Stromal cell of bone marrow (primary cell): ENCODE measurements around the gene LUC7L3.
"Not testable (repeated sequence)": the region's sequence is repeated elsewhere in the genome, so short reads cannot be mapped to it uniquely, and the experiment has no call there.

Source experiments
- DNase-seq: peaks from one replicate; pipeline ENCODE4 v3.0.0-alpha.2; 2012; ENCODE audit warnings: low read depth

The LUC7L3 gene

DNA sequence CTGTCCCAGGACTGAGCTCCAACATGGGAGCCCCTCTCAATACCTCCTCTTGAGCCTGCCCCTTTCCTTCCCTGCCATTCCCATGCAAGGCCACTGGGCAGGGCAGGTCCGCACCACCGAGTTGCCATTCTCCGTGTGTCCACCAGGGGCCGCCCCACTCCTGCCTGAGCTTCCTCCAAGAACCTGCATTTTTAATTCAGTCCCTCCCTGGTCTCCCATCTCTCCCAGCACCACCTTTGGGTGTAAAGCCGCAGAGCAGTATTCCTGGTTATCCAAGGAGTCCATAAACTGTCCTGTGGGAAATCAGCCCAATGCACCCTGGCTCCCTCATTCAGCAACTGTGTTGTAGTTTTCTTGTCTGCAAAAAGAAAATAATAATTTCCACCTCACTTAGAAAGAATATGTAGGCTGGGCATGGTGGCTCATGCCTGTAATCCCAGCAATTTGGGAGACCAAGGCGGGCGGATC is 63.8 kb downstream of the LUC7L3 start:
- DNase-seq, result peak; percentile 61

DNA sequence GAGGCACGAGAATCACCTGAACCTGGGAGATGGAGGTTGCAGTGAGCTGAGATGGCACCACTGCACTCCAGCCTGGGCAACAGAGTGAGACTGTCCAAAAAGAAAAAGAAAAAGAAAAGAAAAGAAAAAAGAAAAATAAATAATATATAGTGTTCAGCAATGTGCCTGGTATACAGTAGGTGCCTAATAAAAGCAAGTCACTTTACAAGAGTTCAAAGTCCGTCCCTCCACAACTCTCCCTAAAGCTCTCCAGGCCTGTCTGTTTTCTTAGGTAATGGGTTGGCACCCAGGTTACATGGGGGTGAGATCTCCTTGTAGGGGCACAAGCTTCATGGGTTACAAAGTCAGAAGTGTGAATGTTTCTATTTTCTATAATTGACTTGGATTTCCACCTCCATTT is 64.5 kb downstream of the LUC7L3 start:
- DNase-seq, result no peak

DNA sequence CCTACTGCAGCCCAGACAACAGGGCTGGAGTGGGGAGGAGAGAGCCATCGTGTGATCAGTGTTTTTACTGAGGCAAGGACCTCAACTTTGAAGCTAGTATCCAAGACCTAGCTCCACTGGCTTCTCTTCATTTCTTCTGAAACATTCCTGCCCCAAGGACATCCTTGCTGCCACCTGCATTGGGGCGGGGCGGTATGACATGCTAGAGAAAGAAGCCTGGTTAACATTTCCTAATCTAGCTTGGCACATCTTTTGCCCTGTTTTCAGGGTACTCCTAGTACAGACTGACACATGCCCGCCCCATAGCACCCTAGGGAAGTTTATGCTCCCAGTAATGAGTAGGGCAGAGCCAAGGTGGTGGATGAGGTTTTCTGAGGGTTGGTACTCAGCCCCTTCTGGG is 65.7 kb downstream of the LUC7L3 start:
- no peak for DNase-seq

DNA sequence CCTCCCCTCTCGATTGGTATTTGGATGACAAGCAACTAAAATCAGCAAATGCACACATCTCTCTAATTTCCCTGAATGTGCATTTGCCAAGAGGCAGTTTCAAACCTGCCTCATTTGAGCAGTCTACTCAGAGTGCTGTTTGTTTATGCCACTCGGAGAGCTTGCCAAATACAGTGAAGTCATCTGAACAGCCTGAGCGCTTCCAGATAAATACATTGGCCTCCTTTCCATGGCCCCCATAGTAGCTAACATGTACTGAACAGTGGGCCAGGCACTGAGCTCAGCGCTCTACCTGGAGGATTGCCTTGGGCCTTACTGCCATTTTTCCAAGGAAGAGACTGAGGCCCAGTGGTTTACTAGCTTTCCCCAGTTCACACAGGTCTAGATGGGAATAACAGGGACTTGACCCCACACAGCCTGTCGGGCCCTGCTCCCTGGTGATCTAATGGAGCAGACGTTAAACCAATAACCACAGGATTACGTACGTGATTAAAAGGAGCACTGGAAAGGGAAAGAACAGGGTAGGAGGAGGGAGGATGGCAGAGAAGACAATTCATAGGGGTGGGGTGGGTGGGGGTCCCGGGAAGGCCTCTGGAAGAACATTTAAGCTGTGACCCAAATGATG is 66.7 kb downstream of the LUC7L3 start:
- DNase-seq, result peak; percentile 39

DNA sequence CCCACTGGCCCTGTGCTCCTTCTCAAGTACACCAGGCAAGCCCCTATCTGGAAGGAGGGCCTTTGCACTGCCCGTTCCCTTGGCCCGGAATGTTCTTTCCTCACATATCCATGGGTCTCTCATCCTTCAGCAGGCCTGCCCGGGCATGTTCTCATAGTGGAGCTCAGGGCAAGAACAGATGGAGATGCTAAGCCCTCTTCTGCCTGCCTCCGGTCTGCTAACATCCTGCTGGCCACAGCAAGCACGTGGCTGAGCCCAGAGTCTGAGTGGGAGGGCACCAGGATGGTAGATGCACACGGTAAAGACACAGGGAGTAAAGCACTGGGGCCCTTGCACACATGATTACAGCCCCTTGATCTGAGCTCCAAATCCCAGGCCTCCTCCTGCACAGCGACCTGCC is 67.7 kb downstream of the LUC7L3 start:
- DNase-seq, result no peak

DNA sequence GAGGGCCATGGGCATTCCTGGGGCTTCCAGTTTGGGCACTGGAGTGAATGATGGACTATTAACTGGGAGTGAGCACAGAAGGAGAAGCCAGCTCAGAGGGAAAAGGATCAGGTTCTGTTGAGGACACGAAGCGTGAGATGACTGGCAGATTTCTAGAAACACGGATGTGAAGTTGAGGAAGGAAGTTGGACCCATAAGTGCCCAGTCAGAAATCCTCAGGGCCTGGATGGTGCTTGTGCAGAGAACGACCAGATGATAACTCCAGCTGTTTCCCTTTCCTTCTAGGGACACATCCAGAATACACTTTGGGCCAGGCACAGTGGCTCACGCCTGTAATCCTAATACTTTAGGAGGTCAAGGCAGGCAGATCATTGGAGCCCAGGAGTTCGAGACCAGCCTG is 71.2 kb downstream of the LUC7L3 start:
- DNase-seq, result no peak

DNA sequence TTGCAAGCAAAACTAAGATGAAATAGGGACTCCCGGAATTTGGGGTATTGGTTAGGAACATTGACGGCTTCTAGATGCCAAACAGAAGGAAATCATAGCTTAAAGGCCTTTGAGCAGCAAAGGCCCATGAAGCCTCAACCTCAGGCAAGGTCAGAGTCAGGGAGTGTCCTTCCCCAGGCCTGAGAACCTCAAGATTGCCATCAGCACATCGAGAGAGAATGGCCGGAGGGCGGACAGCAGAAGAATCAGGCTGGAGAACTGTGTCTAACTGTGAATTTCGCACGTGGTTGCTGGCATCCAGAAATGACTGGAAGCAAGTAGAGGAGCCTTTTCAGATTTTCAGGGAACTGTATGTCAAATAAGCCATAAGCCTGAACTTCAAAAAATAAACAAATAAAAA is 72.7 kb downstream of the LUC7L3 start:
- DNase-seq, result no peak

DNA sequence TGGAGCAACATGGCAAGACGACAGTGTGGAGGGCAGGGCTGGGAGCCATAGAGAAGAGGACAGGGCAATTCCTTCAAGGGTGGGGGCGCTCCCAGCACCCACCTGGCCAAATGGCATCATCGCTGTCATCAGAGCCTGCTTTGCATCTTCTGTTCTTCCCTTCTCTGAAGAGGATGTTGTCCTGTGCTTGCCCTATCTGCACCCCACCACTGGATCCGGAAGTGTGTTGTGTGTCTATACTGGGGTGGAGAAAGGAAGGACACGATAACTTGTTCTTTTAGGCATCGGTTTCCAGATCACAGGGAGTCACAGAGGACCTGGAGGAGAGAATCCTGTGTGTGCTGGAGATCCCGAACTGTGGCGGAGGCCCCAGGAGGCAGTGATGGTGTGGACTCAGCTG is 73.6 kb downstream of the LUC7L3 start:
- DNase-seq, result no peak

DNA sequence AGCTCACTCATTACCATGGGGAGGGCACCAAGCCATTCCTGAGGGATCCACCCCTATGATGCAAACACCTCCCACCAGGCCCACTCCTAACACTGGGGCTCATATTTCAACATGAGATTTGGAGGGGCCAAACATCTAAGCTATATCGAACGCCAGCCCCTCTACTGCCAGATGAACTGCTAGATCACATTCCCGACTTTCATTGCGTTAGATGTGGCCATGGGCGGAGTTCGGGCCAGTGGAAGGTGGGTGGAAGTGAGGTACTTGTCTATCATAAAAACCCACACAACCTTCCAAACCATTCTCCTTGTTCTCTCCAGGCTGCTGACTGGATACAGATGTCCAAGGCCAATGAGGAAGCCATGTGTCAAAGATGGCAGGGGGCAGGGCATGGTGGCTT is 75.0 kb downstream of the LUC7L3 start:
- no peak for DNase-seq

DNA sequence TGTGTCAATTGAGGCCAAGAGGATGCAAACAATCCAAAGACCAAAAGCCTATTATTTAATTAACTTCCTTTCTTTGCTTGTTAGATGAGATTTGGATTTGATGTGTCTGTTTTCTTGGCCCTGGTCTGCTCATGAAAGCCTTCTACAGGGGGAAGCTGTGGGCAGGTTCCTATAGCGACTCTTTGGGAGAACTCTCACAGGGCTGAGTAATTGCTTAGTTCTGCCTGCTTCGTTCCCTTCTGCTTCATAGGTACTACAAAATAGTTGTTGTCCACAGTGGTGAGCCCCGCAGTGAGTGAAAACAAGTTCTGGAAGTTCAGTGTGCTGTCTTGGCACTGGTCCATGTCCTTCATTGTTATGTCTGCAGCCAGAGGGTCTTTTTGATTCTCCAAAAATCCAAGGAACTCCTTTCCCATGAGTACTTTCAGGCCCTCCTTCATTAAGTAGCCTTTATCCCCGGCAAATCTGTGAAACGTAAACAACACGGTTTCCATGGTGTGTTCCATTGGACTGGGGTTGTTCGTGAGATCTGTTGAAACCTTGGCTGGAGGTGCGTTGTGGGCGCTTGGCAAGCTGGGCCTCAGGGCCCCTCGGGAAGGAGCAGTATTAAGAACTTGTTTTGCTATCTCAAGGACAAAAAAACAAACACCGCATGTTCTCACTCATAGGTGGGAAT is 77.9 kb downstream of the LUC7L3 start:
- DNase-seq, result no peak

DNA sequence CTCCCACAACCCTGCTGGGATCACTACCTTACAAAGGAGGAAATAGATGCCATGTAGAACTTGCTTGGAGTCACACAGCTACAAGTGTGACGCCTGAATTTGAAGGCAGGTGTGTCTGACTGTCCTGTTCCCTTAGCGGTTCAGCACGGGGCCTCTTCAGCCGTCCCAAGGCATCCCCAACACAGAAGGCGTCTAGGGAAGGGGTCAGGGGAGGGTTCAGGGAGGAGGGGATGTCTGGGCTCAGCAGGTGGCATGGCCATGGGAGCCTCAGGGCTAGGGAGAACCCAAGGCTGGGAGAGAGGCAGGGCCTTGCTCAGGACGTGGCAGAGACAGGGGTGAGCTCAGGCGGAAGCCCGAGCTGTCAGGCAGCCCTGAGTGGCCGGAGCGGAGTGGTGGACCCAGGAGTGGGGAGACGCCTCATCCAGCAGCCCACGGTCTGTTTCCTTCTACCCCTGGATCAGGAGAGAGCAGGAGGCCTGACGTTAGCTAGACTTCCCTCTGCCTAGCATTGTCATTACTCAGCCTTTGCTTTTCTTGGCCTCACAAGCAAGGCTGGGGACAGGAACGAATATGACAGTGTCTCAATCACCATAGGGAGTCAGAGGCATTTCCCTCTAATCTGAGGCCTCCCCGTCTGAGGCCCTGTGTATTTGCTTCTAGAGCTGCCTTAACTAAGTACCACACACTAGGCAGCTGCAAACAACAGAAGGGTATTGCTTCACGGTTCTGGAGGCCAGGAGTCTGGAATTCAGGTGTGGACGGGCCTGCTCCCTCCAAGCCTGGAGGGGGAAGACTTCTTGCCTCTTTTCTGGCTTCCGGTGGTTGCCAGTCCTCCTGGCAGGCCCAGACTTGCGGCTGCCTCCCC is 79.3 kb downstream of the LUC7L3 start:
- no peak for DNase-seq

DNA sequence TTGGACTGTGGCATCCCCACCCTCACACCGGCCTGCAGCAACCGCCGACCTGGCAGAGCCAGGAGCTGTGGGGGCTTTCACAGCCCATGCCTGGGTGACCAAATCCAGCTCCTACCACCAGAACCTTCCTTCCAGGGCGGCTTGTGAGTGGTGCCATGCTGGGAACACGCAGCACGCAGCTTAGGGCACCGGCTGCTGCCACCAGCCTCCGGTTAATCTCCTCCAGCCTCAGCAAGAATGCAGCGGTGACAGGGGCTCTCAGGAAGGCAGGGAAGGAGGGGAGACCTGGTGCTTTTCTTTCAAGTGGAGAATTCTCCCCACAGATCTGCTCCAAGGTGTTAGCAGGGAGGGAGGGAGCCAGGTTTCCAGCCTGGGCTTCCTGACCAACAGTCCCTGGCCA is 80.2 kb downstream of the LUC7L3 start:
- DNase-seq, result no peak

DNA sequence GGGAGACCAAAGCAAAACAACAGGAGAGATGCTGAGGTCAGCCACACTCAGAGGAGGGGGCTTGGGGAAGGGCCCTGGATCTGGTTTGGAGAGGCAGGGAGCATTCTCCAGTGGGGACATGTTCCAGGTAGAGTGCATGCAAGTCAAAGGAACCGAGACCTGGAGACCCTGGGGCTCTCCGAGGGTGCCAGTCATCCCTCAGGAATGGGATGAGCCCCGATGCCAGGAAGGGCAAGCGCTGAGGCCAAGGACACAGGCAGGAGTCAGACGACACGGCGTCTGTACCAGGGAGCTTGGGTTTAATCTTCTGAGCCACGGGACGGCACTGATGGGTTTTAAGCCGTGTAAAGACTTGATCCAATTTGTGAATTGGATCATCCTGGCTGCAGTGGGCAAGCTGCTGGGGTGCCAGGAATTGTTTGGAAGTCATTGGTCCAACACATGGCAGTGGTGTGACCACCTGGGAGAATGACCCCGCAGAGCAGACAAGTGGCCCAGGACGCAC is 80.8 kb downstream of the LUC7L3 start:
- no peak for DNase-seq

DNA sequence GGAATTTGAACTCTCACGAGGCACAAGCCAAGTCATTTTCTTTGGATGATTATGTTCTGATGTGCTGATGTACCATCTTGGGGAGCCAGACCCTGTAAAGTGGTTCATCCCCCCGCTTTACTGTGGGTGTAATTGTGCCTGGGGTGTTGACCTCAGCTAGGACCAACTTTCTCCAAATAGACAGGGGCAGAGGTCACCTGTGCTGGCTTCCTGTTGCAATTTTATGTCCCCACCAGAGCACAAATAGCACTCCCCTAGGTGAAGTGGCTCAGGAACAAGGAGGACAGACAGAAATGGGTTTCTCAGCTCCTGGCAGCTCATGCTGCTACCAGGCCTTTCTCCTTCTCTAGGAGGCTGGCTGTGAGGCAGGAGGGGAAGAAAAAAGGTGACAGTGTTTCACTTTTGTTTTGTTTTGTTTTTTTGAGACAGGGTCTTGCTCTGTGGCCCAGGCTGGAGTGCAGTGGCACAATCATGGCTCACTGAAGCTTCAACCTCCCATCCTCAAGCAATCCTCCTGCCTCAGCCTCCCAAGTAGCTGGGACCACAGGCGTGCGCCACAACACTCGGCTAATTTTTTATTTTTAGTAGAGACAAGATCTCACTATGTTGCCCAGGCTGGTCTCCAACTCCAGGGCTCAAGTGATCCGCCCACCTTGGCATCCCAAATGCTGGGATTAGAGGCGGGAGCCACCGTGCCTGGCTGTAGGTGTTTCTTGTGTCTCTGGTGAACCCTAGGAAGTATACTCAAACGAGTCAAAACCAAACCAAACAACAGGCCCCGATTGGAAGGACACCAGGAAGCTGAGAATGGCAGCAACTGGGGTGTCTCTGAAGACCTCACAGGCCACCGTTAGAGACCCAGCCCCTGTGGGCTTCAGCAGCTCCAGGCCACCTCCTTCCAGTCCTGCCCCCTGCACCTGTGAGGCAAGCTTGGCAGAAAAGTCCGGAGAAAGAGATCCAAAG is 83.5 kb downstream of the LUC7L3 start:
- DNase-seq, result no peak

DNA sequence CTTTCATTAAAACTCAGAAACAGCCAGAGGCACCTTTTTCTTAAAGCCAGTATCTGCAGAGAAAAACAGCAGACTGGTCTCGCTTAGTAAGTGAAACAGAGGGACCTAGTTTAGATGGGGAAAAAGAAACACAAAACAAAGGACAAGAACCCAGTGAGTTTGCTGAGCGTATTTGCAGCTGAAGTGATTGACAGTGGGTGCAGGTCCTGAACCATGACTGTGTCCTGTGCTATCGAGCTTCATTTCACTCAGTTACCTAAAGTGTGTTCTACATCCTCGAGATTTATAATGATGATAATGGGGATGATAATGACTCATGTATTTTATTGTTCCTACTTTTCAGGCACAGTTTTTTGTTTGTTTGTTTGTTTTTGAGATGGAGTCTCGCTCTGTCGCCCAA is 84.3 kb downstream of the LUC7L3 start:
- DNase-seq, result no peak

DNA sequence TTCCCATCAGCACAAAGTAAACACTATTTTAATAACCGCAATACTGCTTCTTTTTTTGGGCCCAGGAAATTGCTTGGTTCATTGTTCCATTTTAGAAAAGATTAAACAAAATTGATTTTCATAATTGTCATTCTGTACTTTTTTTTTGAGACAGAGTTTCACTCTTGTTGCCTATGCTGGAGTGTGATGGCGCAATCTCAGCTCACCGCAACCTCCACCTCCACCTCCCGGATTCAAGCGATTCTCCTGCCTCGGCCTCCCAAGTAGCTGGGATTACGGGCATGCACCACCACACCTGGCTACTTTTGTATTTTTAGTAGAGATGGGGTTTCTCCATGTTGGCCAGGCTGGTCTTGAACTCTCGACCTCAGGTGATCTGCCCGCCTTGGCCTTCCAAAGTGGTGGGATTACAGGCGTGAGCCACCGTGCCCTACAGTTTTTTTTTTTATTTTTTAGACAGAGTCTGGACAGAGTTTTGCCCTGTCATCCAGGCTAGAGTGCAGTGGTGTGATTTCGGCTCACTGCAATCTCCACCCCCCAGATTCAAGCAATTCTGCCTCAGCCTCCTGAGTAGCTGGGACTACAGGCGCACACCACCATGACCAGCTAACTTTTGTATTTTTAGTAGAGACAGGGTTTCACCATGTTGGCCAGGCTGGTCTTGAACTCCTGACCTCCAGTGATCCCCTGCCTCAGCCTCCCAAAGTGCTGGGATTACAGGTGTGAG is 85.5 kb downstream of the LUC7L3 start:
- DNase-seq, result not testable (repeated sequence)

DNA sequence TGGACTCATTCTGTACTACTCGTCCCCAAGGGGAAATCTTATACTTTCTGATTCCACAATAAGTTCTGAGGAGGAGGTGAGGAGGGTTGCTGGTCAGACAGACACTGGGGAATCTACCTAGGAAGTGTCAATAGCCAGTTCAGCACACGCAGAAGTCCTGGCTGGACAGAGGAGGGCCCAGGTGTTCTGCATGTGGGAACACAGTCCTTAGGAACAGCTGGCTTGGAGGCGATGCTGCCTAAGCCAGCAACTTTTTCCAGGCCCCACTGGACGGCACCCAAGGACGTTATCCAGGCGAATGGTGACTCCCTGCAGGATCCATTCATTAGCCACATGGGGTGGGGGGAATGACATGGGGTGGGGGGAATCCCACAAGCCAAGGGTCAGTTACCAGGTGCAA is 86.1 kb downstream of the LUC7L3 start:
- DNase-seq, result no peak
